ENCODE measurements around the gene THBD. TPM values are rescaled to one million over a fixed set of nuclear protein-coding genes. Genes with fewer than 3 reads are reported as not detected.

Gene THBD
- total and polyA plus RNA-seq, 9 of the 15 experiments (the other 6 are each of a cell fraction or from before 2014, with no cell fraction given), result 0.07 to 0.49 (median 0.33) TPM

DNA sequence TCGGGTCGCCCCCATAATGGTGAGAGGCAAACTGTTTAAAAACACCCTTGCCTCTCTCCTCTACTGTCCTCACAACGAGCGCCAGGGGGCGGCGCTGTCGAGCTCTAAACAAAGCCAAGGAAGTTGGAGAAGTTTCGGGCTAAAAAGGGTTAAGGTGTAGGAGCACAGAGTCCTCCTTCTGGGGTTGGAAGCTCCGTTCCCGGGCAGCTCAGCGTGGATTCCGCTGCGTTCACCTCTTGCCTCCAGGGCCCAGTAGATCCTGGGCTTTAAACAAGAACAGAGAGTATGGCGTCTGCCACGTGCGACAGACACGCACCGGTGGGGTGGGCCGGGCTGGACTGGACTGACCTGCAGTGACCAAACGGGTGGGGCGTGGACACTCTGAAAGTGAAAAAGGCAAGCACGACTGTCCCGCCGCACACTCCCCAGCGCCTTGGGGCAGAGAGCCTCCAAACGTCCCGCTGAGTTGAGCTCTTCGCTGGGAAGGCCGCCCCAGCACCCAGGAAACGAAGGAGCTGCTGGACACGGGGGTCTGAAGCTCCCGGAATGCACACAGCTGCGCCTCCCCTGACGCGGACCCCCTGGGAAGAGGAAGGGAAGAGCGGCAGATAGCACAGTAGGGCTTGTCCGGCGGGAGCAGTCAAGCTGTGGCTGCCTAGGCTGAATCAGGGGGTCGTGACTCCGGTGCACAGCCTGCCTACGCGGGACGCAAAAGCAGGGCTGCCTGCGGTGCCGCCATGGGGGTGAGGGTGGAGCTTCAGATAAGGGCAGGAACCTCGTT, 1.6 kb upstream of the THBD start (continued):
- TF ChIP-seq, protein P1, sequence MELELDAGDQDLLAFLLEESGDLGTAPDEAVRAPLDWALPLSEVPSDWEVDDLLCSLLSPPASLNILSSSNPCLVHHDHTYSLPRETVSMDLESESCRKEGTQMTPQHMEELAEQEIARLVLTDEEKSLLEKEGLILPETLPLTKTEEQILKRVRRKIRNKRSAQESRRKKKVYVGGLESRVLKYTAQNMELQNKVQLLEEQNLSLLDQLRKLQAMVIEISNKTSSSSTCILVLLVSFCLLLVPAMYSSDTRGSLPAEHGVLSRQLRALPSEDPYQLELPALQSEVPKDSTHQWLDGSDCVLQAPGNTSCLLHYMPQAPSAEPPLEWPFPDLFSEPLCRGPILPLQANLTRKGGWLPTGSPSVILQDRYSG (tag; conservative IDR thresholded peaks at IDR 0.05; ENCODE audit: low read depth), result 0 out of 2 replicates have a peak, but pooled peaks have one; percentile 55
- TF ChIP-seq NR1H2 (CRISPR knock-in tag; IDR thresholded peaks at IDR 0.05) (no peak), ZNF140 (CRISPR knock-in tag; IDR thresholded peaks at IDR 0.05) (no peak), SRSF3 (IDR thresholded peaks at IDR 0.05; ENCODE audit: insufficient read depth, low read length) (no peak), ARID2 (IDR thresholded peaks at IDR 0.05) (0 out of 2 replicates have a peak, but pooled peaks have one; percentile 24), ILF3 (IDR thresholded peaks at IDR 0.05; ENCODE audit: borderline replicate concordance) (no peak), SMAD4 (CRISPR knock-in tag; conservative IDR thresholded peaks at IDR 0.05) (peak; percentile 62; the same call in 1 of the 2 replicates), RFX1 (IDR thresholded peaks at IDR 0.05) (no peak), YY1 (IDR thresholded peaks at IDR 0.05; ENCODE audit: borderline replicate concordance in 1 of 3, control insufficient read depth in 1 of 3, extremely low read depth in 1 of 3, insufficient read depth in 3 of 3, insufficient read length in 1 of 3, insufficient replicate concordance in 2 of 3, low read depth in 1 of 3, low read length in 2 of 3) (peak in 2 of 3 experiments; percentile 57 to 73), KLF6 (CRISPR knock-in tag; IDR thresholded peaks at IDR 0.05; ENCODE audit: borderline replicate concordance) (no peak), MIER1 (IDR thresholded peaks at IDR 0.05; ENCODE audit: low read depth) (no peak)
- TF ChIP-seq, protein P2, sequence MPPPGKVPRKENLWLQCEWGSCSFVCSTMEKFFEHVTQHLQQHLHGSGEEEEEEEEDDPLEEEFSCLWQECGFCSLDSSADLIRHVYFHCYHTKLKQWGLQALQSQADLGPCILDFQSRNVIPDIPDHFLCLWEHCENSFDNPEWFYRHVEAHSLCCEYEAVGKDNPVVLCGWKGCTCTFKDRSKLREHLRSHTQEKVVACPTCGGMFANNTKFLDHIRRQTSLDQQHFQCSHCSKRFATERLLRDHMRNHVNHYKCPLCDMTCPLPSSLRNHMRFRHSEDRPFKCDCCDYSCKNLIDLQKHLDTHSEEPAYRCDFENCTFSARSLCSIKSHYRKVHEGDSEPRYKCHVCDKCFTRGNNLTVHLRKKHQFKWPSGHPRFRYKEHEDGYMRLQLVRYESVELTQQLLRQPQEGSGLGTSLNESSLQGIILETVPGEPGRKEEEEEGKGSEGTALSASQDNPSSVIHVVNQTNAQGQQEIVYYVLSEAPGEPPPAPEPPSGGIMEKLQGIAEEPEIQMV (tag; conservative IDR thresholded peaks at IDR 0.05; ENCODE audit: low read depth), result no peak; the same call in 1 of the 2 replicates
- TF ChIP-seq, protein P3, sequence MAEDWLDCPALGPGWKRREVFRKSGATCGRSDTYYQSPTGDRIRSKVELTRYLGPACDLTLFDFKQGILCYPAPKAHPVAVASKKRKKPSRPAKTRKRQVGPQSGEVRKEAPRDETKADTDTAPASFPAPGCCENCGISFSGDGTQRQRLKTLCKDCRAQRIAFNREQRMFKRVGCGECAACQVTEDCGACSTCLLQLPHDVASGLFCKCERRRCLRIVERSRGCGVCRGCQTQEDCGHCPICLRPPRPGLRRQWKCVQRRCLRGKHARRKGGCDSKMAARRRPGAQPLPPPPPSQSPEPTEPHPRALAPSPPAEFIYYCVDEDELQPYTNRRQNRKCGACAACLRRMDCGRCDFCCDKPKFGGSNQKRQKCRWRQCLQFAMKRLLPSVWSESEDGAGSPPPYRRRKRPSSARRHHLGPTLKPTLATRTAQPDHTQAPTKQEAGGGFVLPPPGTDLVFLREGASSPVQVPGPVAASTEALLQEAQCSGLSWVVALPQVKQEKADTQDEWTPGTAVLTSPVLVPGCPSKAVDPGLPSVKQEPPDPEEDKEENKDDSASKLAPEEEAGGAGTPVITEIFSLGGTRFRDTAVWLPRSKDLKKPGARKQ (CRISPR knock-in tag; IDR thresholded peaks at IDR 0.05), result no peak
- TF ChIP-seq, protein P4, sequence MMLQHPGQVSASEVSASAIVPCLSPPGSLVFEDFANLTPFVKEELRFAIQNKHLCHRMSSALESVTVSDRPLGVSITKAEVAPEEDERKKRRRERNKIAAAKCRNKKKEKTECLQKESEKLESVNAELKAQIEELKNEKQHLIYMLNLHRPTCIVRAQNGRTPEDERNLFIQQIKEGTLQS (IDR thresholded peaks at IDR 0.05), result no peak
- TF ChIP-seq, protein P4 (CRISPR knock-in tag; conservative IDR thresholded peaks at IDR 0.05), result no peak
- TF ChIP-seq, protein P5, sequence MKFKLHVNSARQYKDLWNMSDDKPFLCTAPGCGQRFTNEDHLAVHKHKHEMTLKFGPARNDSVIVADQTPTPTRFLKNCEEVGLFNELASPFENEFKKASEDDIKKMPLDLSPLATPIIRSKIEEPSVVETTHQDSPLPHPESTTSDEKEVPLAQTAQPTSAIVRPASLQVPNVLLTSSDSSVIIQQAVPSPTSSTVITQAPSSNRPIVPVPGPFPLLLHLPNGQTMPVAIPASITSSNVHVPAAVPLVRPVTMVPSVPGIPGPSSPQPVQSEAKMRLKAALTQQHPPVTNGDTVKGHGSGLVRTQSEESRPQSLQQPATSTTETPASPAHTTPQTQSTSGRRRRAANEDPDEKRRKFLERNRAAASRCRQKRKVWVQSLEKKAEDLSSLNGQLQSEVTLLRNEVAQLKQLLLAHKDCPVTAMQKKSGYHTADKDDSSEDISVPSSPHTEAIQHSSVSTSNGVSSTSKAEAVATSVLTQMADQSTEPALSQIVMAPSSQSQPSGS (CRISPR knock-in tag; IDR thresholded peaks at IDR 0.05), result no peak
- TF ChIP-seq, protein P6, sequence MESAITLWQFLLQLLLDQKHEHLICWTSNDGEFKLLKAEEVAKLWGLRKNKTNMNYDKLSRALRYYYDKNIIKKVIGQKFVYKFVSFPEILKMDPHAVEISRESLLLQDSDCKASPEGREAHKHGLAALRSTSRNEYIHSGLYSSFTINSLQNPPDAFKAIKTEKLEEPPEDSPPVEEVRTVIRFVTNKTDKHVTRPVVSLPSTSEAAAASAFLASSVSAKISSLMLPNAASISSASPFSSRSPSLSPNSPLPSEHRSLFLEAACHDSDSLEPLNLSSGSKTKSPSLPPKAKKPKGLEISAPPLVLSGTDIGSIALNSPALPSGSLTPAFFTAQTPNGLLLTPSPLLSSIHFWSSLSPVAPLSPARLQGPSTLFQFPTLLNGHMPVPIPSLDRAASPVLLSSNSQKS (CRISPR knock-in tag; IDR thresholded peaks at IDR 0.05), result no peak
